CD4-positive, alpha-beta T cell treated with Interleukin-15 for 4 hours (primary cell): ENCODE measurements around the gene FBXO30.

Source experiments
- DNase-seq: peaks from one replicate; pipeline ENCODE4 v3.0.0-alpha.2; 2020; ENCODE audit warnings: low spot score

Gene FBXO30

DNA sequence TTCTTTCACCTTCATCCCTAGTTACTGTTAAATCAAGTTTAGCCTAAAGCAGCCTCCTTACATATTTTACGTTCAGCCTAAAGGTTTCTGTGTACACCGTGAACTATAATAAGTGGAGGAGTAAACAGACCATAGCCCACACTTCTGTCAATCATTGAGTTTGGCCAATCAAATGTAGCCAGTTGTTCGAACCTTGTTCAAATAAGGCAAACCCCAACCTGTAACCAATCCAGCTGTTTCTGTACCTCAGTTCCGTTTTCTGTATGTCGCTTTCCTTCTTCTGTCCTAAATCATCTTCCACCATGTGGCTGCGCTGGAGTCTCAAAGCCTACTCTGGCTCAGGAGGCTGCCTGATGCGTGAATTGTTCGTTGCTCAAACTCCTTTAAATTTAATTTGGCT lies 1.8 kb upstream of the FBXO30 start:
- no peak for DNase-seq

DNA sequence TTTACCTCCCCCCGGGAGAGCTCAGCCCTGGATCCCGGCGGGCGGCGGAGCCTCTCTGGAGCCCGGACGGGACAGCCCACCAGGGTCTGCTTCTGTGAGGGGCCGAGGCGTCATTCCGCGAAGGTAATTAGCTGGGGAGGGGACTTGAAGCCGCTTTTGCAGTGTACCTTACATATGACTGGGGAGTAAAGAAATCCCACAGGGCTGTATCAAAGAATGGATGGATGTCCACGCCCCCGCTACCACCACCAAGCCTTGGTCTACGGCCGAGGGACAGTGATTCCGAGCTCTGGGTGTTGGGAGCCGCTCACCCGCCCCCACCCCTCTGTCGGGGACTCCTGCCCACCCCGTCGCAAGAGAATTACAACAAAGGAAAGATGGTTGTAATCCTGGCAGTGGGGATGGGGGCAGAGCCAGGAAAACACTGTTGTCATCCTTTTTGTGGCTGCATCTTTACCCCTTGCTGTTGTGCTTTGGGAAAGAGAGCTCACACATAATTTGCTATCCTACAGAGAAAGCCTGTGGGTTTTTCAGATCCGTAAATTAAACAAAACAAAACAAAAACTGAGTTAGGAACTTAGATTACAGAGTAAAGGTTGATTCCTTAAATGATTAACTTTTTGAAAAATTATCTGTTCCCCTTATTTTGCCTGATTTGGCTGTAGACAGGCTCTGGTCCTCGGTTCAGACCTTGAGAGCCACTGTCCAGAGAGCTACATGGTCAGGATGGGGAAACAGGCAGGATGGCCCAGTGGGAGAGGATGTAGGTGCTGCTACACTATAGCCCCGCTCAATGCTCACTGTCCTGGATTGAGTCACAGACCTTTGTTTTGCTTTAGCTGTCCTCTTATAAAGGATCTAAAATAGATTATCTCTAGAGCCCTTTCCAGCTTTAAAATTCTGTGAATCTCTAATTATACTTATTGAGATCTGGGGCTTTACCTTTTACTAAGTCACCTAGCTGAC lies 997 bp upstream of the FBXO30 start:
- DNase-seq: no peak

DNA sequence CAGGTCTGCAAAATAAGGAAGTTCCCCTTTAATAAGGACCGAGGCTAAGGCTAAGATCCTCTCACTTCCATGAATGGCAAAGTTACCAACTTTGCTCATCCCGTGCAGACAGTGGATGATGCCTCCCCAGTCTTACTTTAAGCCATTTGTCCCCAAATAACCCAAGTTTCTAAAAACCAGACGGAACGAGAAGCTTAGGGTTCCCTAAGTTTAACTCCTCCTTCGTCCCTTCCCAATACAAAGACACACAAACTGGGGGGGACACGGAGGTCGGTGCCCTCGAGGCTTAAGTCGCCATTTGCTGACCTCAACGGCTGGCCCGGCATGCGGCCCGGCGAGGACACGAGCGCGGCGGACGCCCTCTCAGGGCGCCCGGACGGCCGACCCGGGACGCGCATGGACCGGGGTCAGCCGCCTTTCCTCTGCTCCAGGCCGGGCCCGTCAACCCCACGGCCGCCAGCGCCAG lies 527 bp downstream of the FBXO30 start:
- DNase-seq: no peak

DNA sequence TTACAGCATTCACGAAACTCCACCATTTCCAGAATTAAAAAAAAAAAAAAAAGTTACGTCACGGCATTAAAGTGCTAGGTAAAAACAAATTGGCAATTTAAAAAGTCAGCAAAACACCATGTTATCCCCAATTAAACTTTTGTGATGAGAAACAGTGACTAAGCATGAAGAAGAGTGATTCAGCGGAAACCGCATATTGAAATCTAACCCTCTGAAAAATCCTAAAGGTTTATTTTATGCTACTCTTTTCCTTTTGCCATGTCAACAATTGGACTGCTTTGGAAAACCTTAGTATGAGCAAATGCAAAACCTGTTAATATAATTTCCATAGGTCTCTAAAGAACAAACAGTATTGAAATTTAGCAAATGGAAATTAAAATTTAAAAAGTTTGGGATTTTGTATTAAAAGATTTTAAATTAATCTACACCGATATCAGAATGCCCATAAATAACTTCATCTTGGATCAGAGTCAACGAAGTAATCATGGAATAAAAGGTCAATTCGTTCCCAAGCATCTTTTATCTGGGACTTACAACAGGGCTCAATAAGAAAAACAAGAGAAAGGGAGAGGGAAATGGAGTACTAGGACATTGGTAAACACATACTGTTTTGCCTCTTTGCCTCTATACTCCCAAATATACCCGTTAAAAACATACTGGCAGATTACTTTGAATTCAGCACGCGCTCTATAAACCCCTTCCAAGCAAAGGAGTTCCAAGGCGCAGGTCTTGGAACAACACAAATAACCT lies 1.1 kb downstream of the FBXO30 start:
- no peak for DNase-seq

DNA sequence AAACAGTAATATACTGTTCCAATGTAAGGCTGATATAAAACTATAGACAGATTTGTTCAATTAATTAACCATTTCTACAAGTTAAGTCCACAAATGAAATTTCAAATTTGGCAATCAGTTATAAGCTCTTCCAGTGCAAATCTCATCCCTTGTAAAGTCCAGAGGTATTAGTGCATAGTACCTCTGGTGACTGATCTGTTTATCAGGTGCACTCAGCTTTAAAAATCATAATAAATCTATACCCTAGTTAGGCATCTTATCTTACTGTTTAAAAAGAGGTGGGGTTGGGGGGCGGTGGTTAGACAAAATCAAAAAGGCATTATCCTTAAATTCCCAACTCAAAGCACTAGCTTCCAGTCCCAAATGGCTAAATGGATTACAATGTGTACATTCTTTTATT lies 2.9 kb downstream of the FBXO30 start:
- no peak for DNase-seq

DNA sequence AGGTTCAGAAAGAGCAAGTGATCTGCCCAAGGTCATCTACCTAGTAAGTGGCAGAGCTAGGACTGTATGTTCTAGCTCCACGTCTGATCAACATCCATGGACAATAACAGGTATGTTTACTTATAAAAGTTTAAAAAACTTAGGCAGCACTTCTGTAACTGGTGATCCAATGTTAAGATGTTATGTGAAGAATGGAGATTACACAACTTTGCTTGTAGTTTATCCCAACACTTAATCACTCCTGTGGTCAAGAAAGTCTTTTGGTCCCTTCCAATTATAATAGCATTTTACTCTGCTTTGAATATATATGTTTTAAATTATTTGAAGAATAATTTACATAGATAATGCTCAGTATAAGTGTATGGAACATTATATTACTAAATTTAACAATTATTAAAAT lies 4.8 kb downstream of the FBXO30 start:
- DNase-seq: no peak

DNA sequence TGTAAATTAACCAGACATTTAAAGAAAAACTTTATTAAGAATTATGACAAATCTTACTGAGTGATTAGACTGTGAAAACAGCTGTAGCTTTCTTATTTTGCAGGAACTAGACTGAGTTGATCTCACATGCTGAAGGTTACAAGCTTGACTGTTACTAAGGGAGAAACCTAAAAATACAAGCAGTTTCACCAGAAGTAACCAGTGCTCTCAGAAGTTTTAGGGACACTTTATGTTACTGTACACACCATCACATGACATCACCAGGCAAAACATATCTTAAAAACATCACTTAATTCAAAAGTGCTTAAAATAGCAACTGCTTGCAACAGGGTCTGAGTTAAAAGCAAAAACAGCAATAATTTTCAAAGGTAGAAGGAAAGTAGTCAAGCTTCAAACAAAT lies 5.4 kb downstream of the FBXO30 start:
- DNase-seq: no peak

DNA sequence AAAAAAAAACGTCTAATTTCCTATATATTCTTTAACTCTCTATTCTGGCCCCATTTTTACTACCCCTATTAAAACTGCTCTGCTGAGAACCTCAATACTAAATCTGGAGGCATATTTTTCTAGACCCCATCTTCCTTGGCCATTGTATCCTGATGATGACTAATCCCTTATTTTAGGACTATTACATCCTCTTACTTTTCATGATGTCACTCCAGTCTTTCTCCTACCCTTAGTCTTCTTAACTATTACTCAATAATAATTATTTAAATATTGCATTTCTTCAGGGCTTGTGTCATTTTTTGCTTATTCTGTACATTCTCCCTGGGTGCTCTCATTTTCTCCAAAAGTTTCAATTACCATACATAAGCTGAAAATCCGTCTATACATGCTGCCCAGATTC lies 6.4 kb downstream of the FBXO30 start:
- no peak for DNase-seq

DNA sequence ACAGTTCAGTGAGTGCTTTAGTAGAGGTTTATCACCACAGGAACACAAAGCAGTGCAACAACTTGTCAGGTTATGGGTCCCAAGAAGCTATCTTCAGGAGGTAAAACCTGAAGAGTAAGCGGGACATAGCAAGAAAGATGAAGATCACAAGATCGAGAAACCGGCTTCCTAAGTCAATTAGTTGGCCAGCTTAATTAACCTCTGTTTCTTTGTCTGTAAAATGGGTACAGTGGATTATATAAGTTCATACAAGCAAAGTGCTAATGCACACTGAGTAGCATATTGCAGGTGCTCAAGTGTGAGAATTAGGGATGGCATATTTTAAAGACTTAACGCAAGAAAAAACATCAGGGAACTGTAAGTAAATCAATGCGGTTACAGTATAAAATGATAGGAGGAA lies 12.5 kb downstream of the FBXO30 start:
- no peak for DNase-seq

DNA sequence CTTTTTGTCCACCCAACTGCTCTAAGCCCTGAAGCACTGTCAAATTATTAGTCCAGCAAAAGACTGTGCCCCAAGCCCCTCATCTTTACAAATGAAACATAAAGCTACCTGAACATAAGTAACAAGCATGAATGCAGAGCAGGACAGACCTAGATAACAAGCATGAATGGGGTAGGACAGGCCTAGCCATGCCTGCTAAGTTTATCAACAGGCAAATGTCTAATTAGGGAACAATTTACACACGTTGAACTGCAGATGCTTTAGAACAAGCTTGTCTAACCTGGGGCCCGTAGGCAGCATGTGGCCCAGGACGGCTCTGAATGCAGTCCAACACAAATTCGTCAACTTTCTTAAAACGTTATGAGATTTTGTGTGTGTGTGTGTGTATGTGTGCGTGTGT lies 13.6 kb downstream of the FBXO30 start:
- DNase-seq: no peak

DNA sequence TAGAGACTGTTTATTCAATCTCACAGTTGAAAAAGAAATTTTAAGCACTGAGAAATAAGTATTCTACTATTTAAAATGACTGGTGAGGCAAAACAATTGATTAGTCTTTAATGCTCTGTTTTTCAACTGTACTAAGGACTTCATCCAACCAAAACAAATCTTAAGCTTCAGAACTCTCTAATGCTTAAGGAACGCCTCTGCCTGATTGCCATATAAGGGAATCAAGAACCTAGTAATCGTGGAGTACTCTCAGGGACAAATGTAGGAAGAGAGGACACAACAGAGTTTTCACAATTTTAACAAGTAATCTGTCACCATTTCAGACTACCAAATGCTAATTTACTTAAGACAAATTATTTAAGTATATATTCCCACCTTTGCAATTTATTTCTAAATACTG lies 16.1 kb downstream of the FBXO30 start:
- DNase-seq: no peak

DNA sequence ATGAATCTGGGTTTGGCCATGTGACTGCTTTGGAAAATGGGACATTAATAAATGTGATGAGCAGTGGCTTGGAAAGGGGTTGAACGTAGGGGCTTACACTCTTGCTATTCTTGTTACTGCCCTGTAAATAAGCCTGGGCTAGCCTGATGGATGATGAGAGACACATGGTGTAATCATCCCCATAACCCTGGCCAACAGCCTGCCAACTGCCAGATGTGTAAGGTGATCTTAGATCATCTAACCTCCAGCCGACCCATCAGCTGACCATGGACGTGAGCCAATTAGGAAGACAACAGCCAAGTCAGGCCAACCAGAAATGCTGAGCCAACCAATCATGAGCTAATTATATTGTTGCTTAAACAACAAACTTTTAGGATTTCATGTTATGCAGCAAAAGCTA lies 25.2 kb downstream of the FBXO30 start:
- no peak for DNase-seq

DNA sequence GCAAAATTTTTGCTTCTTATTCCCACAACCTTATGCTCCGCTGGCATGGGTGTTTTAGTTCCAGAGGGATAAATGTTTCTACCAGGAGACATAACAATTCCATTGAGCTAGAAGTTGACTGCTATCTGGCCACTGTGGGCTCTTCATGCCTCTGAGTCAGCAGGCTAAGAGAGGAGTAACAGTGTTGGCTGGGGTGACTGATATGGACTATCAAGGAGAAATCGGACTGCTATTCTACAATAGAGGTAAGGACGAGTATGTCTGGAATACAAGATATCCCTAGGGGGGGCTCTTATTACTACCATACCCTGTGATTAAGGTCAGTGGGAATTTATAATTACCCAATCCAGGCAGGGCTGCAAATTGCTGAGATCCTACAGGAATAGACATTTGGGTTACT lies 26.9 kb downstream of the FBXO30 start:
- DNase-seq: no peak

DNA sequence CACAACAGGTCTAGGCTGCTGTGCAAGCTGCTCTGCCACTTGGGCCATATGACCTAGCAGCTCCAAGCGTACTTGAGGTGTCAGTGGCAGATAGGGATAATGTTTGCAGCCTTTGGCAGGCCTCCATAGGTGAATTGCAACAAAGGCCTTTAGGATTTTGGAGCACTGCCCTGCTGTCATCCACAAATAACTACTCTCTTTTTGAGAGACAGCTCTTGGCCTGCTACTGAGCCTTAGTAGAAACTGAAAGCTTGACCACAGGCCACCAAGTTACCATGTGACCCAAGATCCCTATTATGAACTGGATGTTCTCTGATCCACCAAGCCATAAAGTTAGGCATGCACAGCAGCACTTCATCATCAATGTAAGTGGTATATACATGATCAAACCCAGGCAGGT lies 29.9 kb downstream of the FBXO30 start:
- no peak for DNase-seq

DNA sequence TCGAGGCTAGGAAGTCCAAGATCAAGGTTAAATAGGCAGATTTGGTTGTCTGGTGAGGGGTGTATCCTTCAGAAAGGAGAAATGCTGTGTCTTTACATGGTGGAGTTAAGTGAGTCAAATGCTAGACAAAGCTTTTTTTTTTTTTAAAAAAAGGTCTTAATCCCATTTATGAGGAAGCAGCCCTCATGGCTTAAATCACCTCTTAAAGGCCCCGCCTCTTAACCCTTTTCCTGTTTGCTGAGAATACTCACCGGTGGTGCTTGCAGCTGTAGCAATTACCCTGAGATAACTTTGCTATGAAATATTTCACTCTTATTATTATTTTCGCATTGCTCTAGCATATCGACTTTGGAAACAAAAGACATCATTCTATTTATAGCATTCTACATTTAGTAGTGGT lies 30.8 kb downstream of the FBXO30 start:
- no peak for DNase-seq

DNA sequence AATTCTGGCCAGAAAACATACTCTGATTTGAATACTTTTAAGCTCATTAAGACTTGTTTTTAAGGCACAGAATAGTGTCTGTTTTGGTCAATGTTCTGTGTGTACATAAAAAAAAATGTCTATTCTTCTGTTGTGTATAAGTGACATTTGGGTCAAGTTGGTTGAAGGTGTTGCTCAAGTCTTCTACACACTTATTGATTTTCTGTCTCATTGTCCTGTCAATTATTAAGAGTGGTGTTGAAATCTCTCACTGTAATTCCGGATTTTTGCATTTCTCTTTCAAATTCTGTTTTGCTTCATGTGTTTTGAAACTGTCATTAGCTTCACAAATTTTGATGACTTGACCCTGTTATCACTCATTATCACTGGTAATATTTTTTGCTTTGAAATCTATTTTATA lies 41.7 kb downstream of the FBXO30 start:
- DNase-seq: no peak

DNA sequence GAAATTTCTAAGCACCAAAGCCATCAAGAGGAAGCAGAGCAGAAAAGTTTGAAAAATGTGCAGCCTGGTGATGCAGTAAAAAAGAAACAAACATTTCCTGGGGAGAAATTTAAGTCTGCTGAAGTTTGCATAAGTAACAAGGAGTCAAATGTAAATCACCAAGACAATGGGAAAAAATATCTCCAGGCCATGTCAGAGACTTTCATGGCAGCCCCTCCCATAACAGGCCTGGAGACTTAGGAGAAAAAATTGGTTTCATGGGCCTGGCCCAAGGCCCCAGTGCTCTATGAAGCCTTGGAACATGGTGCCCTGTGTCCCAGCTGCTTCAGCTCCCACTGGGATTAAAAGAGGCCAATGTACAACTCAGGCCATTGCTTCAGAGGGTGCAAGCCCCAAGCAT lies 49.1 kb downstream of the FBXO30 start:
- no peak for DNase-seq

DNA sequence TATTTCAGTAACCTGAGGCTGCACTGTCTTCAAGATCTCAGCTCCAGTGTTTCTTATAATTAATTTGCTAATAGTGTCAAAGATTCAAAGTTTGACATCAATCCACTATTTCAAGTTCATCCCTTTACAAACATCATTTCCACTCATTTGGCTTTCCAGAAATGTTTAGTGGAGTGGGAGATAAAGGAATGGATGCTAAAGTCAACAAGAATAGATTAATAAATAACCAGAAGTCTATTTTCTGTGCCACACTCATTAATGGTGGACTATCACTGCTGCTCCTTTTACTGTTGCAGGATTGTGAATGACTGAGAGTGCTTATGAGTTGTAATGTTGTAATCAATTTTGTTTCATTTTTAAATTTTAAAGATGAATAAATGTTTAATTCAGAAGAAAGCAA lies 50.9 kb downstream of the FBXO30 start:
- DNase-seq: no peak

DNA sequence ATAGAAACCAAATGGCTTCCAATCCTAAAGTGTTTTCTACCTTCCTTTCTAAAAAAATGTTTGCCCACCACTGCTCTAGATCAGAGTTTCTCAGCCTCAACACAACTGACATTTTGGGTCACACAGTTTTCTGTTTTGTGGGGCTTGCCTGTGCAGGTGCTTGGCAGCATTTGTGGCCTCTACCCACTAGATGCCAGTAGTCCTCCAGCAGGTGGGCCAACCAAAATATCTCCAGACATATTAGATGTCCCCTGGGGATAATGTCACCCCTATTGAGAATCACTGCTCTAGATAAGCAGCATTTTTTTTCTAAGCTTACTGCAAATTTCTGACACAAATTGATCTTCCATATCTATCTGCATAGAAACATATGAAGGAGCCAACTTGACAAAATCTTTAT lies 53.0 kb downstream of the FBXO30 start:
- no peak for DNase-seq

DNA sequence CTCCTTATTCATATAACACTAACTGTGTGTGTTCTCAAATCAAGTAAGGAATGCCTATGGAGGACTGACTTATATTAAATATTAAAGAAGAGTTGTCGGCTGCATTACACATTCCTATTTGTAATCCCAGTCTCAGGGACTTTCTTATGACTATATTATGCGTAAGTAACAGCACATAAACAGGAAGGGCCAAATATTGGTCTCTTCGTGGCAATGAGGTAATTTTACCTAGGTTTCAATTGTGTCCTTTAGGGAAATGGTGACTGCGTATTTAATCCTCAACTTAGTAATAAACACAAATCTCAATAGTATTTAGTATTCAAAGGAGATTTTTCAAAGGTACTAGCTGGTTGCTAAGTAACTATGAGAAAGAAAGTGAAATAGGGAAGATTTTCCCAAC lies 56.5 kb downstream of the FBXO30 start:
- no peak for DNase-seq

DNA sequence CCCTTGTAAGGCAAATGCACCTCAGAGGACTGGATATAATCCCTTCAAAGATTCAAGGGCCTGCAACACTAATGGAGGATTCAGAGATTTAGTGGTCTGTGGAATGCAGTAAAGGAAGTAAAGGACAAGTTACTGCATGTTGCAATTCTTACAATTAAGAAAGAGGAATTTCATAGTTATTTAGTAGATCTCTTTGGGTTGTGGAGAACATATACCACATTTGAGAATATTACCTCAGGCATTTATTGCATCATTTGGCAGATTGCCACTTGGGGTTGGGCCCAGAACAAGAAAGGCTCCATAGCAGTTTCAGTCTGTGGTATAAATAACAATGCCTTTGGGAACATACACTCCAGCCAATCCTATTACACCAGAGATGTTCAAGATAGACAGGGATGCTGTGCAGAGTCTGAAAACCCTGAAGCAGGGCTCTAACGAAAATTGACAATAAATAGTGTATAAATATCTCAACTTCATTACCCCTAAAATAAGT lies 58.4 kb downstream of the FBXO30 start:
- peak; percentile 3 for DNase-seq

DNA sequence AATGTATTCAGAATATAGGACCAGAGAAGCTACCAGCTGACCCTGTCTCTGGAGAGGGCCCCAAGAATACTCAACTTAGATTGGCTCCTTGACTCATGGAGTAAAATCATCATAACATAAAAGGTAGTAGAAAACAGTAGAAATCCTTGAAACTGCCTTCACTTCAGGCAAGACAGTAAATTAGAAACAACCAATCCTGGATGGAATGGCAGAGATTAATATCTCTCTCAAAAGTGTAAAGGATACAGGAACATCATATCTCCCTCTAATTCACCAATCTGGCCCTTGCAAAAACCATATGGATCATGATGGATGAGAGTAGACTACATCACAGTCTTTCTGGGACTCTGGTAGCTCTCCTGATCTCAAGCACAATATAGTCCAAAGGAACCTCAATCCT lies 58.9 kb downstream of the FBXO30 start:
- no peak for DNase-seq

DNA sequence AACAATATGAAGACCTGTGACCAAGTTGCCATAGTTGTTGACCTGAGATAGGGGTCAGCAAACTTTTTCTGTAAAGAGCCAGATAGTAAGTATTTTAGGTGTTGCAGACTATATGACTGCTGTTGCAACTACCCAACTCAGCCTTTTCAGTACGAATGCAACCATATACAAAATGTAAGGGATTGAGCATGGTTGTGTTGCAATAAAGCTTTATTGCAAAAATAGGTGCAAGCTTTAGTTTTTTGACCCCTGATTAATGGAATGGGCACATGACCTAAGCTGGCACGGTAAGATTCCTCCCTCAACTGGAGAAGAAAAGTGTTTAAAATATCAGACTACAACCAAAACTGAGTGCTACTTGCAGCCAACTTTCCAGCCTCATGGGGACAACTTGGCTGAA lies 62.0 kb downstream of the FBXO30 start:
- no peak for DNase-seq
